OCI-LY7 (cell line): ENCODE data around the gene C2CD4C. TPM values are rescaled to one million over a fixed set of nuclear protein-coding genes. Genes with fewer than 3 reads are reported as not detected.

Source experiments
- BruUV-seq: library from RNA; stranded (reverse); fragments of 400-500 nt; replicated peaks from 2 replicates; lab custom pipeline; 2021; lab: Mats Ljungman, UMichigan
- CTCF ChIA-PET: fragments of 300-600 bp; sonication (Branson Sonifier 250); formaldehyde crosslinking; loops from one replicate; lab custom pipeline; 2022; ENCODE audit warnings: antibody characterized with exemption; ENCODE audit not compliant: unreplicated experiment; lab: Charles Lee
- POLR2A ChIA-PET: fragments of 300-600 bp; sonication (Branson Sonifier 250); formaldehyde crosslinking; loops from one replicate; lab custom pipeline; 2022; ENCODE audit warnings: antibody characterized with exemption; lab: Charles Lee
- DNase-seq: peaks from one replicate; pipeline ENCODE4 v3.0.0-alpha.2; 2015; ENCODE audit warnings: low spot score
- H2AFZ ChIP-seq: fragments of 200-600 bp; sonication (generic), shearing (Covaris generic); 2 replicates; pipeline ENCODE4 v1.6.1; 2014; ENCODE audit warnings: mild to moderate bottlenecking, antibody characterized with exemption, low read length, moderate library complexity
- H3K27ac ChIP-seq: fragments of 200-600 bp; sonication (generic); 2 replicates; pipeline ENCODE4 v1.5.1; 2014; ENCODE audit warnings: mixed run types, low read depth, mild to moderate bottlenecking, moderate library complexity, low read length, inconsistent platforms; ENCODE audit not compliant: poor library complexity, severe bottlenecking
- H3K36me3 ChIP-seq: fragments of 200-600 bp; sonication (generic); 2 replicates; pipeline ENCODE4 v1.6.1; 2014; ENCODE audit warnings: mild to moderate bottlenecking, antibody characterized with exemption, low read length, moderate library complexity, mixed read lengths; ENCODE audit not compliant: insufficient read depth
- H3K4me1 ChIP-seq: fragments of 200-600 bp; sonication (generic); 2 replicates; pipeline ENCODE4 v1.5.1; 2014; ENCODE audit warnings: mild to moderate bottlenecking, low read length; ENCODE audit not compliant: insufficient read depth, poor library complexity, severe bottlenecking
- H3K4me2 ChIP-seq: fragments of 200-600 bp; sonication (generic); 2 replicates; pipeline ENCODE4 v1.6.1; 2014; ENCODE audit warnings: mild to moderate bottlenecking, low read length
- H3K4me3 ChIP-seq: fragments of 200-600 bp; sonication (generic); 2 replicates; pipeline ENCODE4 v1.5.1; 2014; ENCODE audit warnings: mild to moderate bottlenecking, low read depth, low read length; ENCODE audit not compliant: poor library complexity, severe bottlenecking
- H3K79me2 ChIP-seq: fragments of 200-600 bp; sonication (generic); 2 replicates; pipeline ENCODE4 v1.6.1; 2016; ENCODE audit warnings: low read depth, mild to moderate bottlenecking, low read length, moderate library complexity, mixed read lengths; ENCODE audit not compliant: insufficient read depth
- H3K9me2 ChIP-seq: fragments of 200-600 bp; sonication (generic); 2 replicates; pipeline ENCODE4 v1.6.1; 2016; ENCODE audit warnings: mild to moderate bottlenecking, low read length, mixed read lengths; ENCODE audit not compliant: insufficient read depth
- H3K9me3 ChIP-seq: fragments of 200-600 bp; sonication (generic); 2 replicates; pipeline ENCODE4 v1.6.1; 2014; ENCODE audit warnings: mild to moderate bottlenecking, mixed run types, low read length, mixed read lengths
- H4K20me1 ChIP-seq: fragments of 200-600 bp; sonication (generic); 2 replicates; pipeline ENCODE4 v1.6.1; 2014; ENCODE audit warnings: mild to moderate bottlenecking, antibody characterized with exemption, low read length, moderate library complexity, mixed read lengths; ENCODE audit not compliant: insufficient read depth
- EZH2phosphoT487 ChIP-seq: fragments of 200-600 bp; sonication (generic); IDR thresholded peaks from 2 replicates; pipeline ENCODE4 v1.6.1; 2018; ENCODE audit warnings: low read depth, borderline replicate concordance, mild to moderate bottlenecking, mixed run types, antibody characterized with exemption, low read length, moderate library complexity, mixed read lengths
- intact Hi-C: fragments of 100-400 bp; cut with micrococcal nuclease; formaldehyde crosslinking; loops from one replicate; pipeline ENCODE4 v1.10.0; 2022; ENCODE audit not compliant: unreplicated experiment
- total RNA-seq, 2 experiments: library from RNA; depleted of rRNA in 1 of 2; stranded (reverse); fragments of >200 nt in 1 of 2; shearing (Covaris generic) in 1 of 2; gene quantifications; 2 replicates each; pipeline ENCODE4 v1.2.3, GENCODE V29; 2014 to 2022
- TF ChIP-seq, protein P1 (sequence below): fragments of 200-600 bp; sonication (generic); conservative IDR thresholded peaks from 2 replicates; pipeline ENCODE4 v1.5.1; 2014; ENCODE audit warnings: mild to moderate bottlenecking, antibody characterized with exemption, low read length, moderate library complexity, mixed read lengths

Gene C2CD4C
- total RNA-seq, 2 experiments from 2014 or later = 0.16 to 0.59 TPM

DNA sequence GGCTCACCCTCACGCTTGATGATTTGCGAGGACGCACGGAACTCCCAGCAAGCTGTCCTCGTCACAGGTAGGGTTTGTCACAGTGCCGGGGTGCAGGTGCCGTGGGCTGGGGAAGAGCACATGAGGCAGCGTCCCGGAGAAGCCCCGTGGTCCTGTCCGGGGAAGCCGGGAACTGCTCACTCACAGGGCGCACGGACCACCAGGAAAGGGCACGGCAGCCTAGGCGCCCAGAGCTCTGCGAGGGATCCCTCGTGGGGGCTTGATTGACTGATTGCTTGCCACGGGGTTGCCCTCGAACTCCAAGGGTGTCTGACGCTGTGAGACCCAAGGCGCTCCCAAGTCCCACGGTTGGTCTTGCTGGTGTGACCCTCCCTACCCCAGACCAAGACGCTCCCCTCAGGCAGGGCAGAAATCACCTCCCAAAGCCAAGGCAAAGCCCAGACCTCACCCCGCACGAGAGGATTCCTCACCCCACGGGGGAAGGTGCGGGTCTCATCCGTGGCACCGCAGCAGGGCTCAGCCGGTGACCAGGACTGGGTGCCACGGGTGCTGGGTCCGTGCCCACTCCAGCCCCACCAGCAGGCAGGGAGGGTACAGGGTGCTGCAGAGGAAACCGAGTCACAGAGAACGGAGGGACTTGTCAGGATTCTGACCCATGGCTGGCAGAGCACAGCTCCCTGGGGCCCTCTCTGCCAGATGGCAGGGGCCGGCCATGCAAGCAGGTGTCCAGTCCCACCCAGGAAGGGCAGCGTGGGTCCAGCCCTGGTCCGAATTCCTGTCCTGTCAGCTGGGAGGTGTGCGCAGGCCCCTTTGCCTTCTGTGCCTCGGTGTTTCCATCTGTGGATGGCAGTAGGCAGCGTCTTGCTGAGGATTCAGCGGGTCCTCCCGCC is 7.7 kb downstream of the C2CD4C start:
- ChIA-PET CTCF (no interaction called here), POLR2A (no interaction called here)
- Histone ChIP-seq H3K9me2 (no peaks in the 10 kb centered on the region), H3K27ac (no peak overlapping the region), H3K9me3 (no peaks in the 10 kb centered on the region), H4K20me1 (no peaks in the 10 kb centered on the region), H3K4me2 (no peak overlapping the region), H3K79me2 (no peaks in the 10 kb centered on the region), H2AFZ (no peak overlapping the region), H3K36me3 (no peaks in the 10 kb centered on the region), H3K4me3 (no peak overlapping the region), H3K4me1 (no peaks in the 10 kb centered on the region)
- no TSS peak for BruUV-seq
- intact Hi-C loops = no loop called here
- TF ChIP-seq, protein P1, sequence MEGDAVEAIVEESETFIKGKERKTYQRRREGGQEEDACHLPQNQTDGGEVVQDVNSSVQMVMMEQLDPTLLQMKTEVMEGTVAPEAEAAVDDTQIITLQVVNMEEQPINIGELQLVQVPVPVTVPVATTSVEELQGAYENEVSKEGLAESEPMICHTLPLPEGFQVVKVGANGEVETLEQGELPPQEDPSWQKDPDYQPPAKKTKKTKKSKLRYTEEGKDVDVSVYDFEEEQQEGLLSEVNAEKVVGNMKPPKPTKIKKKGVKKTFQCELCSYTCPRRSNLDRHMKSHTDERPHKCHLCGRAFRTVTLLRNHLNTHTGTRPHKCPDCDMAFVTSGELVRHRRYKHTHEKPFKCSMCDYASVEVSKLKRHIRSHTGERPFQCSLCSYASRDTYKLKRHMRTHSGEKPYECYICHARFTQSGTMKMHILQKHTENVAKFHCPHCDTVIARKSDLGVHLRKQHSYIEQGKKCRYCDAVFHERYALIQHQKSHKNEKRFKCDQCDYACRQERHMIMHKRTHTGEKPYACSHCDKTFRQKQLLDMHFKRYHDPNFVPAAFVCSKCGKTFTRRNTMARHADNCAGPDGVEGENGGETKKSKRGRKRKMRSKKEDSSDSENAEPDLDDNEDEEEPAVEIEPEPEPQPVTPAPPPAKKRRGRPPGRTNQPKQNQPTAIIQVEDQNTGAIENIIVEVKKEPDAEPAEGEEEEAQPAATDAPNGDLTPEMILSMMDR = no peak
- no peak for DNase-seq

DNA sequence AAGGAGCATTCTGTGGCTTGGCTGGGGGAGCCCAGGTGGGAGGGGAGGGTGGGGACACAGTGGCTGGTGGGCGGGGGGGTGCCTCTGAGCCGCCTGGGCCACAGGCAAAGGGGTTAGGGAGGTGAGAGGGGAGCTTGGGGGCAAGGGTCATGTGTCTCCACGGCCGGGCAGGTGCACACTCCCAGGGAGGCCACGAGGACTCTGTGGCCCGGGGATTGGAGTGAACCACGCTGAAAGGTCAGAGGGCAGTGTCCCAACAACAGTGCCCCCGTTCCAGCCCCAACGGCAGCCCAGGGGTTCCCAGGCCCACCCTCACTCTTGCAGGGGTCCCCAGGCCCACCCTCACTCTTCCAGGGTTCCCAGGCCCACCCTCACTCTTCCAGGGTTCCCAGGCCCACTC is 9.6 kb downstream of the C2CD4C start:
- H3K4me1 ChIP-seq = no peaks in the 10 kb centered on the region
- ChIA-PET POLR2A (no interaction called here), CTCF (no interaction called here)
- no peaks in the 10 kb centered on the region for H4K20me1 ChIP-seq
- no peaks in the 10 kb centered on the region for H3K36me3 ChIP-seq
- no peaks in the 10 kb centered on the region for H3K9me3 ChIP-seq
- intact Hi-C loops = no loop called here
- BruUV-seq = no TSS peak
- no peak overlapping the region for H3K27ac ChIP-seq
- H3K4me2 ChIP-seq = no peak overlapping the region
- no peak overlapping the region for H3K4me3 ChIP-seq
- no peak for DNase-seq
- H2AFZ ChIP-seq = no peak overlapping the region
- no peak for TF ChIP-seq EZH2phosphoT487
- TF ChIP-seq, protein P1 = no peak
- no peaks in the 10 kb centered on the region for H3K79me2 ChIP-seq
- no peaks in the 10 kb centered on the region for H3K9me2 ChIP-seq

DNA sequence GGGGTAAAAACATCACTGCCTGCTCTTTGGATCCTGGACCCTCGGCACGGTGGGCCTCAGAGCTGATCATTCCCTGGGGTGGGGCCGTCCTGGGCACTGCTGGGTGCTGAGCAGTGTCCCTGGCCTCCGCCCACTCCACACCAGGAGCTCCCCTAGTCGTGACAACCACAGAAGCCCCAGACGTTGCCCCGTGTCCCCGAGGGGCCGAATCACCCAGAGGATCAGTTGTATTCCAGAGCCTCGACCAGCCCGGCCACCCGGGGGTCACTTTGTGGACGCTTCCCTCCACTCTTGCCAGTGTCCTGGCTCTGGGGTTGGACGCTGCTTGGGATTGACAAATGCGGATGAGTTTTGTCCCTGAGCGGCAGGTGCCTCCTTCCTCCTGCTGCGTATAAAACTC is 10.2 kb downstream of the C2CD4C start:
- TF ChIP-seq, protein P1 = no peak
- no peak for TF ChIP-seq EZH2phosphoT487
- CTCF ChIA-PET = no interaction called here
- H3K9me2 ChIP-seq = no peaks in the 10 kb centered on the region
- H3K79me2 ChIP-seq = no peaks in the 10 kb centered on the region
- no peaks in the 10 kb centered on the region for H3K9me3 ChIP-seq
- H3K36me3 ChIP-seq = no peaks in the 10 kb centered on the region
- H3K27ac ChIP-seq = no peak overlapping the region
- no TSS peak for BruUV-seq
- H3K4me1 ChIP-seq = no peaks in the 10 kb centered on the region
- H3K4me3 ChIP-seq = no peak overlapping the region
- no peak for DNase-seq
- no peak overlapping the region for H3K4me2 ChIP-seq
- POLR2A ChIA-PET = no interaction called here
- intact Hi-C loops = no loop called here
- no peak overlapping the region for H2AFZ ChIP-seq
- H4K20me1 ChIP-seq = no peaks in the 10 kb centered on the region
